ENCODE results near the gene LCE2B. TPM values are rescaled to one million over a fixed set of nuclear protein-coding genes. Genes with fewer than 3 reads are reported as not detected.
"Not testable (repeated sequence)": the region's sequence is repeated elsewhere in the genome, so short reads cannot be mapped to it uniquely, and the experiment has no call there.

The LCE2B gene, protein sequence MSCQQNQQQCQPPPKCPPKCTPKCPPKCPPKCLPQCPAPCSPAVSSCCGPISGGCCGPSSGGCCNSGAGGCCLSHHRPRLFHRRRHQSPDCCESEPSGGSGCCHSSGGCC
- not detected in 3 replicates for total RNA-seq

DNA sequence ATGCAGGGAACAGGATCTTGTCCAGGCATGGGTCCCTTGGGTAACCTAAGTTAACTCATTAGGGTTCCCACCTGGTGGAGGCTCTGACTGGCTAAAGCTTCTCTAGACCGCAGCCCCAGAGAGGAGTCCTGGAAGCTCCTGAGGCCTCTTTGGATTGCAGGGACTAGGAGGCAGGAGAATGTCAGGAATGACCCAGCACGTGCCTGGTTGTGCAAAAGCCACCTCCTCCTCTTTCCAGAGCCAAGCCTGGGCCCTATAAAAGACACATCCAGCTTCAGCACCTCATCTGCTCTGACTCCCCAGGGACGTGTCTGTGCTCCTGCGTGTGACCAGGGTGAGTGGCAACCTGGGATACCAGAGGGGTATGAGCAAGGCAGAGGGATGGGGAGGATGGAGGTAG is at the start of gene LCE2B:
LCE2B (plus strand) TSS at position 301 of the 400 bp plus-strand sequence. CDS start 721 bp downstream, outside the sequence.
- H3K4me1 Mint-ChIP-seq, H3K36me3 Mint-ChIP-seq: not testable (repeated sequence)
- peaks cover 81% of the 10 kb centered on the region for H3K9me3 Mint-ChIP-seq

GRCh38 chr1:152640351-152640750 is 45.6 kb upstream of the LCE2B start:
- Mint-ChIP-seq H3K36me3 (no peaks in the 10 kb centered on the region), H3K9me3 (peaks cover 77% of the 10 kb centered on the region), H3K4me1 (no peaks in the 10 kb centered on the region), H3K4me3 (no peak overlapping the region), H3K27ac (no peak overlapping the region), H3K27me3 (ENCODE audit: low read depth) (no peaks in the 10 kb centered on the region)
- DNase-seq (ENCODE audit: low spot score in 2 of 2, unreplicated experiment in 2 of 2): no peak
- TF ChIP-seq CTCF (IDR thresholded peaks at IDR 0.05; ENCODE audit: unreplicated experiment): no peak

More for the DNA sequence above, at the start of gene LCE2B:
- H3K27me3 Mint-ChIP-seq (ENCODE audit: low read depth); H3K4me3 Mint-ChIP-seq; H3K27ac Mint-ChIP-seq; DNase-seq (ENCODE audit: low spot score in 2 of 2, unreplicated experiment in 2 of 2): not testable (repeated sequence)

DNA sequence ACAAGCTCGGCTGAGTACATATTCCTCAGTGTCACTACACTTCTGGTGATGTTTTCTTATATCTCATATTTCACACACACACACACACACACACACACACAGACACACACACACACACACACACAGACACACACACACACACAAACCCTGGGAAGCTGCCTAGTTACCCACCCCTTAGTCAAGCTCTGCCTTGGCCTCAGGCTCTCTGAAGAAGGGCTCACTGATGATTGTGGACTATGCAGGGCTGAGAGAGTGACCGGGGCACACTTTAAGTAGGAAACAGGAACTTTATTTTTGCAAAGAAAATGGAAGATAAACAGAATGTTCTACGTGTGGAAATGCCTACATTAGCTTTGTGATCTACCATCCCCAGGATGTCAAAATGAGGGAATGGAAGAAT is 42.0 kb upstream of the LCE2B start:
- no peak for DNase-seq (ENCODE audit: low spot score in 2 of 2, unreplicated experiment in 2 of 2)
- TF ChIP-seq CTCF (IDR thresholded peaks at IDR 0.05; ENCODE audit: unreplicated experiment): no peak
- Mint-ChIP-seq H3K4me3 (no peak overlapping the region), H3K4me1 (no peaks in the 10 kb centered on the region), H3K27ac (no peak overlapping the region), H3K27me3 (ENCODE audit: low read depth) (no peaks in the 10 kb centered on the region), H3K9me3 (peaks cover 63% of the 10 kb centered on the region), H3K36me3 (no peaks in the 10 kb centered on the region)

- DNase-seq (ENCODE audit: low spot score in 2 of 2, unreplicated experiment in 2 of 2): no peak
- no peaks in the 10 kb centered on the region for H3K36me3 Mint-ChIP-seq
- TF ChIP-seq CTCF (IDR thresholded peaks at IDR 0.05; ENCODE audit: unreplicated experiment): no peak
- no peak overlapping the region for H3K4me3 Mint-ChIP-seq
- no peak overlapping the region for H3K27ac Mint-ChIP-seq
- H3K4me1 Mint-ChIP-seq: no peaks in the 10 kb centered on the region
- H3K9me3 Mint-ChIP-seq: peaks cover 65% of the 10 kb centered on the region
- no peaks in the 10 kb centered on the region for H3K27me3 Mint-ChIP-seq (ENCODE audit: low read depth)
Measured at GRCh38 chr1:152645146-152645545, 40.8 kb upstream of the LCE2B start.

DNA sequence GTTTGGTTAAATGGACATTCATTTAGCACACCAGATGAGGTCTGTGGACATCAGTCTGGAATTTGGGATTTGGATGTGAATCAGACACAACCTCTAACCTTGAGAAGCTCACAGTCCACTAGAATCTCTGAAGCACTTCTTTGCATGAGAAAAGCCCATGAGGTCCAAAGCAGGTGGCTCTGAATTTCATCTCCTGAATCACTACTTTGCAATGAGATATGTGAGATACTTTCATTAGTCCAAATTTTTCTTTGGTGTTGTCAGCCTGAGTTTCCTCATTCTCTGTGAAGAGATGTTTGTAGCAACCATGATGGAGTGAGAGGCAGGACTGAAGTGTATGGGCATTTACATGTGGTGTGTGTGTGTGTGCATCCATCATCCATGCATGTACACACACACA is 39.3 kb upstream of the LCE2B start:
- Mint-ChIP-seq H3K27ac (no peak overlapping the region), H3K4me3 (no peak overlapping the region), H3K27me3 (ENCODE audit: low read depth) (no peaks in the 10 kb centered on the region), H3K4me1 (no peaks in the 10 kb centered on the region), H3K36me3 (no peaks in the 10 kb centered on the region), H3K9me3 (peaks cover 66% of the 10 kb centered on the region)
- no peak for TF ChIP-seq CTCF (IDR thresholded peaks at IDR 0.05; ENCODE audit: unreplicated experiment)
- no peak for DNase-seq (ENCODE audit: low spot score in 2 of 2, unreplicated experiment in 2 of 2)

DNA sequence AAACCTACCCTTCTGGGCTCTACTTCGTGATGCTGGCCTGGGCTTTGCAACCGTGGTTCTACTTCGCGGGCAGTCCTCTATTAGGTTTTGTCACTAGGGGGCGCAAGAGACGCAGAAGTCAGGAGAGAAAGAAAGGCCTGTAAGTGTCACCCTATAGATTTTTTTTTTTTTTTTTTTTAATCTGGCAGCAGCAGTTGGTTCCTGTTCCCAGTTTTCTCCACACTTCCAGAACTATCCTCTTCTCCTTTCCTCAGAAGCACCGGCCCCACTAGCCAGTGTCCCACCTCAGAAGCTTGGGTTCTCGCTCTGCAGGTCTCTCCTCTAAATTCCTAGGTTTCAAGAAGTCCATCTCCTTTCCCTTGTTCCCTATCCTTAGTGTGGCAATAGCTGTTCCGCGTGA is 31.8 kb upstream of the LCE2B start:
- Mint-ChIP-seq H3K4me1 (no peaks in the 10 kb centered on the region), H3K4me3 (no peak overlapping the region), H3K36me3 (peaks cover 2% of the 10 kb centered on the region), H3K9me3 (peaks cover 80% of the 10 kb centered on the region), H3K27me3 (ENCODE audit: low read depth) (no peaks in the 10 kb centered on the region), H3K27ac (no peak overlapping the region)
- peak; percentile 12 for TF ChIP-seq CTCF (IDR thresholded peaks at IDR 0.05; ENCODE audit: unreplicated experiment)
- DNase-seq (ENCODE audit: low spot score in 2 of 2, unreplicated experiment in 2 of 2): no peak

Data from mesothelial cell of epicardium (in vitro differentiated cells).